ENCODE results near the gene RASSF4. TPM values are rescaled to one million over a fixed set of nuclear protein-coding genes. Genes with fewer than 3 reads are reported as not detected.

The RASSF4 gene
- total and polyA plus RNA-seq, 11 donors: 48.3 to 125 (median 78.9) TPM

GRCh38 chr10:44978570-44979280 lies 19.1 kb downstream of the RASSF4 start, which contains the start of gene DEPP1:
DEPP1 (minus strand) TSS chr10:44978809; CDS start chr10:44978030, 779 bp downstream.
- TF ChIP-seq CTCF (IDR thresholded peaks at IDR 0.05): peak in 5 of 12 donors; percentile 10 to 43 (median 27)
- peak; percentile 98 to 100 for TF ChIP-seq POLR2A (IDR thresholded peaks at IDR 0.05)
- ATAC-seq: peak; percentile 49 to 67 (median 56)
- Histone ChIP-seq H3K4me1 (peaks cover 13 to 100% (median 85%) of the 10 kb centered on the region in 12 donors), H3K27me3 (no peaks in the 10 kb centered on the region), H3K36me3 (peaks cover 0 to 51% (median 16%) of the 10 kb centered on the region in 9 donors), H3K27ac (peak within 1 kb of the TSS; percentile 62 to 97 (median 87)), H3K4me3 (peak within 1 kb of the TSS; percentile 35 to 92 (median 68)), H3K9me3 (no peaks in the 10 kb centered on the region)
- intact Hi-C loops (cut with DNase I): loop anchor here in 6 of 10 donors (1.0 to 10.0 kb wide), 6 partner anchors 18 to 1304 kb away; partner anchors contain the start of genes RASSF4 (in 1 of the 6) and ZNF22 (in 1 of the 6)
- 8 to 14% (median 11%) methylated on average over 9 to 12 of the region's 12 CpGs for WGBS, 4 donors
- peak; percentile 91 to 96 (median 93) for DNase-seq

GRCh38 chr10:44979281-44980191 lies 19.9 kb downstream of the RASSF4 start:
- no peak for TF ChIP-seq CTCF (IDR thresholded peaks at IDR 0.05)
- TF ChIP-seq POLR2A (IDR thresholded peaks at IDR 0.05): no peak
- no peaks in the 10 kb centered on the region for H3K27me3 ChIP-seq
- no peak for ATAC-seq
- H3K27ac ChIP-seq: peak overlapping the region; percentile 62 to 97 (median 87)
- H3K9me3 ChIP-seq: no peaks in the 10 kb centered on the region
- peaks cover 0 to 59% (median 24%) of the 10 kb centered on the region in 9 donors for H3K36me3 ChIP-seq
- peaks cover 13 to 100% (median 85%) of the 10 kb centered on the region in 12 donors for H3K4me1 ChIP-seq
- intact Hi-C loops (cut with DNase I): loop anchor here in 6 of 10 donors (2.0 to 10.0 kb wide), 5 partner anchors 21 to 1305 kb away; partner anchors contain the start of genes ZNF22 (in 2 of the 6) and RASSF4 (in 1 of the 6)
- no peak for DNase-seq
- 74 to 81% (median 79%) methylated on average over 13 of the region's 13 CpGs for WGBS, 4 donors
- peak overlapping the region in 8 of 12 donors; percentile 66 to 92 (median 74) for H3K4me3 ChIP-seq

- H3K9me3 ChIP-seq: no peaks in the 10 kb centered on the region
- intact Hi-C loops (cut with DNase I): loop anchor here in 2 of 10 donors (2.0 kb wide), 2 partner anchors 20 to 22 kb away; partner anchors contain the start of genes RASSF4 (in 1 of the 2) and ZNF22 (in 1 of the 2)
- ATAC-seq (no peak), DNase-seq (no peak)
- no peak for TF ChIP-seq CTCF (IDR thresholded peaks at IDR 0.05)
- peaks cover 16 to 100% (median 87%) of the 10 kb centered on the region in 12 donors for H3K4me1 ChIP-seq
- no peaks in the 10 kb centered on the region for H3K27me3 ChIP-seq
- WGBS, 4 donors: 73 to 85% (median 77%) methylated on average over 14 of the region's 14 CpGs
- H3K36me3 ChIP-seq: peaks cover 0 to 69% (median 33%) of the 10 kb centered on the region in 9 donors
- H3K4me3 ChIP-seq: no peak overlapping the region
- H3K27ac ChIP-seq: peak overlapping the region; percentile 63 to 97 (median 87)
These were observed 20.9 kb downstream of the RASSF4 start for GRCh38 chr10:44980309-44981171.

Data from heart left ventricle (tissue), 16 donors.